ENCODE data around the gene STAT1. TPM values are rescaled to one million over a fixed set of nuclear protein-coding genes. Genes with fewer than 3 reads are reported as not detected.

Gene STAT1
- total RNA-seq, 2 experiments from 2014 or later, result 876 to 958 TPM

GRCh38 chr2:191026377-191026776 is 12.4 kb upstream of the STAT1 start:
- Mint-ChIP-seq H3K4me1 (peaks cover 70% of the 10 kb centered on the region), H3K27me3 (no peaks in the 10 kb centered on the region), H3K9me3 (peaks cover 10% of the 10 kb centered on the region), H3K36me3 (ENCODE audit: low read depth) (peaks cover 47% of the 10 kb centered on the region), H3K4me3 (no peak overlapping the region), H3K27ac (no peak overlapping the region)
- ChIA-PET CTCF (interaction anchor here (0.6 to 1.4 kb wide), 2 partner anchors 11 to 35 kb away, joined by 3 to 4 read pairs; no protein-coding TSS in a partner anchor), POLR2A (interaction anchor here (0.6 kb wide), 1 partner anchor 38 kb away, joined by 3 read pairs; no protein-coding TSS in a partner anchor)
- no peak for DNase-seq

GRCh38 chr2:191025135-191025534 is 11.2 kb upstream of the STAT1 start:
- DNase-seq, result no peak
- peaks cover 59% of the 10 kb centered on the region for H3K4me1 Mint-ChIP-seq
- peak overlapping the region; percentile 61 for H3K27ac Mint-ChIP-seq
- POLR2A ChIA-PET, result interaction anchor here (1.3 kb wide), 1 partner anchor 11 kb away, joined by 3 read pairs; no protein-coding TSS in a partner anchor
- peaks cover 36% of the 10 kb centered on the region for H3K36me3 Mint-ChIP-seq (ENCODE audit: low read depth)
- H3K9me3 Mint-ChIP-seq, result peaks cover 10% of the 10 kb centered on the region
- no peaks in the 10 kb centered on the region for H3K27me3 Mint-ChIP-seq
- CTCF ChIA-PET, result interaction anchor here (1.0 to 4.2 kb wide), 3 partner anchors 24 to 36 kb away, joined by 3 to 17 read pairs (median 4); no protein-coding TSS in a partner anchor
- H3K4me3 Mint-ChIP-seq, result no peak overlapping the region

- Mint-ChIP-seq H3K36me3 (ENCODE audit: low read depth) (peaks cover 25% of the 10 kb centered on the region), H3K9me3 (peaks cover 10% of the 10 kb centered on the region), H3K27ac (no peak overlapping the region), H3K27me3 (no peaks in the 10 kb centered on the region), H3K4me1 (peaks cover 57% of the 10 kb centered on the region), H3K4me3 (no peak overlapping the region)
- POLR2A ChIA-PET, result interaction anchor here (1.0 to 2.1 kb wide), 2 partner anchors 9 to 11 kb away, joined by 6 to 19 read pairs; partner anchors contain the start of gene STAT1
- DNase-seq, result peak; percentile 56
- CTCF ChIA-PET, result interaction anchor here (0.8 to 4.2 kb wide), 7 partner anchors 11 to 658 kb away, joined by 3 to 17 read pairs (median 4); no protein-coding TSS in a partner anchor
These were observed 9.3 kb upstream of the STAT1 start for GRCh38 chr2:191023235-191023679.

GRCh38 chr2:191020742-191021381 is 6.9 kb upstream of the STAT1 start:
- no peak overlapping the region for H3K4me3 Mint-ChIP-seq
- no peak for DNase-seq
- H3K36me3 Mint-ChIP-seq (ENCODE audit: low read depth), result peaks cover 12% of the 10 kb centered on the region
- CTCF ChIA-PET, result interaction anchor here (0.8 to 1.8 kb wide), 3 partner anchors 8 to 135 kb away, joined by 3 to 4 read pairs (median 3); no protein-coding TSS in a partner anchor
- no peaks in the 10 kb centered on the region for H3K27me3 Mint-ChIP-seq
- no peak overlapping the region for H3K27ac Mint-ChIP-seq
- H3K9me3 Mint-ChIP-seq, result peaks cover 11% of the 10 kb centered on the region
- H3K4me1 Mint-ChIP-seq, result peaks cover 50% of the 10 kb centered on the region
- POLR2A ChIA-PET, result interaction anchor here (0.5 to 1.4 kb wide), 2 partner anchors 9 to 28 kb away, joined by 4 to 8 read pairs; no protein-coding TSS in a partner anchor

GRCh38 chr2:191020221-191020741 is 6.3 kb upstream of the STAT1 start:
- Mint-ChIP-seq H3K27me3 (no peaks in the 10 kb centered on the region), H3K27ac (no peak overlapping the region), H3K4me1 (peaks cover 46% of the 10 kb centered on the region), H3K36me3 (ENCODE audit: low read depth) (peaks cover 14% of the 10 kb centered on the region), H3K9me3 (peaks cover 13% of the 10 kb centered on the region), H3K4me3 (no peak overlapping the region)
- POLR2A ChIA-PET, result interaction anchor here (0.5 to 1.4 kb wide), 3 partner anchors 8 to 27 kb away, joined by 3 to 8 read pairs (median 4); no protein-coding TSS in a partner anchor
- peak; percentile 92 for DNase-seq
- CTCF ChIA-PET, result interaction anchor here (0.8 to 1.8 kb wide), 4 partner anchors 8 to 18 kb away, joined by 3 to 4 read pairs (median 3); no protein-coding TSS in a partner anchor

- no peaks in the 10 kb centered on the region for H3K27me3 Mint-ChIP-seq
- DNase-seq, result no peak
- H3K36me3 Mint-ChIP-seq (ENCODE audit: low read depth), result peaks cover 12% of the 10 kb centered on the region
- CTCF ChIA-PET, result interaction anchor here (0.8 to 1.8 kb wide), 5 partner anchors 8 to 23 kb away, joined by 3 to 4 read pairs (median 3); no protein-coding TSS in a partner anchor
- H3K9me3 Mint-ChIP-seq, result peaks cover 12% of the 10 kb centered on the region
- no peak overlapping the region for H3K4me3 Mint-ChIP-seq
- POLR2A ChIA-PET, result interaction anchor here (0.7 kb wide), 1 partner anchor 9 kb away, joined by 3 read pairs; no protein-coding TSS in a partner anchor
- no peak overlapping the region for H3K27ac Mint-ChIP-seq
- H3K4me1 Mint-ChIP-seq, result peaks cover 37% of the 10 kb centered on the region
These were observed 5.4 kb upstream of the STAT1 start for GRCh38 chr2:191019376-191019775.

GRCh38 chr2:191018643-191019119 is 4.7 kb upstream of the STAT1 start:
- no peaks in the 10 kb centered on the region for H3K27me3 Mint-ChIP-seq
- DNase-seq, result no peak
- H3K4me3 Mint-ChIP-seq, result peak overlapping the region; percentile 61
- H3K9me3 Mint-ChIP-seq, result peaks cover 12% of the 10 kb centered on the region
- H3K36me3 Mint-ChIP-seq (ENCODE audit: low read depth), result peaks cover 12% of the 10 kb centered on the region
- ChIA-PET POLR2A (no interaction called here), CTCF (interaction anchor here (1.0 to 1.1 kb wide), 2 partner anchors 17 to 23 kb away, joined by 3 read pairs; no protein-coding TSS in a partner anchor)
- peaks cover 34% of the 10 kb centered on the region for H3K4me1 Mint-ChIP-seq
- no peak overlapping the region for H3K27ac Mint-ChIP-seq

GRCh38 chr2:191018048-191018447 is 4.1 kb upstream of the STAT1 start:
- Mint-ChIP-seq H3K4me3 (peak overlapping the region; percentile 61), H3K36me3 (ENCODE audit: low read depth) (peaks cover 12% of the 10 kb centered on the region), H3K4me1 (peaks cover 34% of the 10 kb centered on the region), H3K9me3 (peaks cover 12% of the 10 kb centered on the region), H3K27ac (no peak overlapping the region), H3K27me3 (no peaks in the 10 kb centered on the region)
- no peak for DNase-seq
- CTCF ChIA-PET, result no interaction called here
- POLR2A ChIA-PET, result no interaction called here

GRCh38 chr2:191015831-191016230 is 1.9 kb upstream of the STAT1 start:
- Mint-ChIP-seq H3K27ac (no peak overlapping the region), H3K9me3 (peaks cover 12% of the 10 kb centered on the region), H3K4me1 (peaks cover 38% of the 10 kb centered on the region), H3K27me3 (no peaks in the 10 kb centered on the region), H3K4me3 (no peak overlapping the region), H3K36me3 (ENCODE audit: low read depth) (peaks cover 12% of the 10 kb centered on the region)
- CTCF ChIA-PET, result interaction anchor here (0.6 kb wide), 1 partner anchor 28 kb away, joined by 3 read pairs; no protein-coding TSS in a partner anchor
- POLR2A ChIA-PET, result no interaction called here
- DNase-seq, result no peak

- H3K4me1 Mint-ChIP-seq, result peaks cover 40% of the 10 kb centered on the region
- CTCF ChIA-PET, result interaction anchor here (1.2 to 1.4 kb wide), 2 partner anchors 13 to 140 kb away, joined by 5 to 6 read pairs; no protein-coding TSS in a partner anchor
- no peak overlapping the region for H3K27ac Mint-ChIP-seq
- no peak for DNase-seq
- H3K27me3 Mint-ChIP-seq, result no peaks in the 10 kb centered on the region
- POLR2A ChIA-PET, result no interaction called here
- H3K36me3 Mint-ChIP-seq (ENCODE audit: low read depth), result peaks cover 14% of the 10 kb centered on the region
- peaks cover 12% of the 10 kb centered on the region for H3K9me3 Mint-ChIP-seq
- no peak overlapping the region for H3K4me3 Mint-ChIP-seq
These were observed 1.3 kb upstream of the STAT1 start for GRCh38 chr2:191015239-191015638.

- ChIA-PET POLR2A (interaction anchor here (0.6 to 0.8 kb wide), 6 partner anchors 8 to 49 kb away, joined by 3 to 6 read pairs (median 4); no protein-coding TSS in a partner anchor), CTCF (interaction anchor here (0.8 to 1.4 kb wide), 5 partner anchors 12 to 141 kb away, joined by 3 to 6 read pairs (median 3); no protein-coding TSS in a partner anchor)
- Mint-ChIP-seq H3K27me3 (no peaks in the 10 kb centered on the region), H3K4me3 (no peak overlapping the region), H3K4me1 (peaks cover 42% of the 10 kb centered on the region), H3K27ac (no peak overlapping the region), H3K9me3 (peaks cover 12% of the 10 kb centered on the region), H3K36me3 (ENCODE audit: low read depth) (peaks cover 20% of the 10 kb centered on the region)
- peak; percentile 36 for DNase-seq
These were observed 666 bp upstream of the STAT1 start for GRCh38 chr2:191014653-191015020.

GRCh38 chr2:191013682-191013931 is 364 bp downstream of the STAT1 start:
- Mint-ChIP-seq H3K27me3 (no peaks in the 10 kb centered on the region), H3K9me3 (peaks cover 12% of the 10 kb centered on the region), H3K36me3 (ENCODE audit: low read depth) (peaks cover 29% of the 10 kb centered on the region), H3K27ac (no peak overlapping the region), H3K4me1 (peaks cover 38% of the 10 kb centered on the region), H3K4me3 (no peak overlapping the region)
- ChIA-PET CTCF (interaction anchor here (0.8 to 0.9 kb wide), 2 partner anchors 16 to 132 kb away, joined by 3 read pairs; no protein-coding TSS in a partner anchor), POLR2A (interaction anchor here (2.7 kb wide), 1 partner anchor 9 kb away, joined by 19 read pairs; no protein-coding TSS in a partner anchor)
- DNase-seq, result no peak

Data from activated CD4-positive, alpha-beta T cell treated with anti-CD3 and anti-CD28 coated beads, Interleukin-2, amount 10 ng/mL, durations not matched to agents 7 days and 5 days (primary cell).